ENCODE data around the gene CSGALNACT2. TPM values are rescaled to one million over a fixed set of nuclear protein-coding genes. Genes with fewer than 3 reads are reported as not detected.

CSGALNACT2 gene
- total and polyA plus RNA-seq, 8 donors: 2.3 to 8.6 (median 4.9) TPM

- peaks cover 0 to 5% (median 0%) of the 10 kb centered on the region in 3 donors for H3K36me3 ChIP-seq
- WGBS, 2 donors: 86 to 89% methylated on average over 4 of the region's 4 CpGs
- no peak for DNase-seq
- H3K9me3 ChIP-seq: no peaks in the 10 kb centered on the region
- TF ChIP-seq, protein P1, sequence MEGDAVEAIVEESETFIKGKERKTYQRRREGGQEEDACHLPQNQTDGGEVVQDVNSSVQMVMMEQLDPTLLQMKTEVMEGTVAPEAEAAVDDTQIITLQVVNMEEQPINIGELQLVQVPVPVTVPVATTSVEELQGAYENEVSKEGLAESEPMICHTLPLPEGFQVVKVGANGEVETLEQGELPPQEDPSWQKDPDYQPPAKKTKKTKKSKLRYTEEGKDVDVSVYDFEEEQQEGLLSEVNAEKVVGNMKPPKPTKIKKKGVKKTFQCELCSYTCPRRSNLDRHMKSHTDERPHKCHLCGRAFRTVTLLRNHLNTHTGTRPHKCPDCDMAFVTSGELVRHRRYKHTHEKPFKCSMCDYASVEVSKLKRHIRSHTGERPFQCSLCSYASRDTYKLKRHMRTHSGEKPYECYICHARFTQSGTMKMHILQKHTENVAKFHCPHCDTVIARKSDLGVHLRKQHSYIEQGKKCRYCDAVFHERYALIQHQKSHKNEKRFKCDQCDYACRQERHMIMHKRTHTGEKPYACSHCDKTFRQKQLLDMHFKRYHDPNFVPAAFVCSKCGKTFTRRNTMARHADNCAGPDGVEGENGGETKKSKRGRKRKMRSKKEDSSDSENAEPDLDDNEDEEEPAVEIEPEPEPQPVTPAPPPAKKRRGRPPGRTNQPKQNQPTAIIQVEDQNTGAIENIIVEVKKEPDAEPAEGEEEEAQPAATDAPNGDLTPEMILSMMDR (IDR thresholded peaks at IDR 0.05): no peak
- no peaks in the 10 kb centered on the region for H3K4me1 ChIP-seq
- no peak overlapping the region for H3K4me3 ChIP-seq
- FAIRE-seq: no peak
- H3K27me3 ChIP-seq: no peaks in the 10 kb centered on the region
- intact Hi-C loops (cut with DNase I): no loop called here
- H3K27ac ChIP-seq: no peak overlapping the region
- ATAC-seq: no peak
These were observed 47.9 kb downstream of the CSGALNACT2 start for GRCh38 chr10:43186150-43186549.

DNA sequence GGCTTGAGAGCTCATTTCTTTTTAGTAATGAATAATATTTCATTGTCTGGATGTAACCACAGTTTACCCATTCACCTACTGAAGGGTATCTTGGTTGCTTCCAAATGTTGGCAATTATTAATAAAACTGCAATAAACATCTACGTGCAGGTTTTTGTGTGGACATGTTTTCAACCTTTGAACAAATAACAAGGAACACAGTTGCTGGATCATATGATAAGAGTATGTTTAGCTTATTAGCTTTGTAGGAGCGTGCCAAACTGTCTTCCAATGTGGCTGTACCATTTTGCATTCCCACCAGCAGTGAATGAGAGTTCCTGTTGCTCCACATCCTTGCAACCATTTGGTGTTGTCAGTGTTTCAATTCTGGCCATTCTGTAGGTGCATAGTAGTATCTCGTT is 49.0 kb downstream of the CSGALNACT2 start:
- Histone ChIP-seq H3K4me3 (no peak overlapping the region), H3K27ac (no peak overlapping the region), H3K27me3 (no peaks in the 10 kb centered on the region), H3K9me3 (no peaks in the 10 kb centered on the region), H3K4me1 (no peaks in the 10 kb centered on the region), H3K36me3 (peaks cover 0 to 5% (median 0%) of the 10 kb centered on the region in 3 donors)
- WGBS, 2 donors: 80 to 92% methylated on average over 3 of the region's 3 CpGs
- DNase-seq (no peak), ATAC-seq (no peak), FAIRE-seq (no peak)
- intact Hi-C loops (cut with DNase I): no loop called here
- TF ChIP-seq, protein P1 (IDR thresholded peaks at IDR 0.05): no peak

DNA sequence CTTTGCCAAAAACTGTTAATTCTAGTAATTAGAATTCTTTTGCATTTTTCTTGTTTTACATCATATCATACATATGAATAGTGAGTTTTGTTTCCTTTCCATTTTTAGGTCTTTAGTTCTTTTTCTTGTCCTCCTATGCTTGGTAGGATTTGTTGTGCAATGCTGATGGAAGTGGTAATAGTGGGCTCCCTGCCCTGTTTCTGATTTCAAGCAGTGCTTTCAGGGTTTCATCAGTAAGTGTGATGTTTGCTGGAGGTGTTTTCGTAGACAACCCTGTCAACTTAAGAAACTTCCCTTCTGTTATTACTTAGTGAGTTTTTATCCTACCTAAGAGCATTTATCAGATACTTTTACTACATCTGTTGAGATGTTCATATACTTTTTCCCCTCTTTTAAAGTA is 50.5 kb downstream of the CSGALNACT2 start:
- intact Hi-C loops (cut with DNase I): no loop called here
- Histone ChIP-seq H3K27me3 (no peaks in the 10 kb centered on the region), H3K4me1 (no peaks in the 10 kb centered on the region), H3K27ac (no peak overlapping the region), H3K36me3 (no peaks in the 10 kb centered on the region), H3K4me3 (no peak overlapping the region), H3K9me3 (no peaks in the 10 kb centered on the region)
- ATAC-seq (no peak), DNase-seq (no peak), FAIRE-seq (no peak)
- 92 to 97% methylated on average over 1 of the region's 1 CpG for WGBS, 2 donors
- TF ChIP-seq, protein P1 (IDR thresholded peaks at IDR 0.05): no peak

GRCh38 chr10:43190289-43190688 is 52.0 kb downstream of the CSGALNACT2 start:
- H3K4me3 ChIP-seq: no peak overlapping the region
- DNase-seq (no peak), FAIRE-seq (no peak), ATAC-seq (no peak)
- no peaks in the 10 kb centered on the region for H3K9me3 ChIP-seq
- TF ChIP-seq, protein P1 (IDR thresholded peaks at IDR 0.05): no peak
- intact Hi-C loops (cut with DNase I): no loop called here
- H3K27me3 ChIP-seq: no peaks in the 10 kb centered on the region
- H3K27ac ChIP-seq: no peak overlapping the region
- H3K4me1 ChIP-seq: no peaks in the 10 kb centered on the region
- no peaks in the 10 kb centered on the region for H3K36me3 ChIP-seq

GRCh38 chr10:43190775-43191174 is 52.5 kb downstream of the CSGALNACT2 start:
- Histone ChIP-seq H3K27me3 (no peaks in the 10 kb centered on the region), H3K4me3 (no peak overlapping the region), H3K36me3 (no peaks in the 10 kb centered on the region), H3K27ac (no peak overlapping the region), H3K4me1 (no peaks in the 10 kb centered on the region), H3K9me3 (no peaks in the 10 kb centered on the region)
- DNase-seq (no peak), ATAC-seq (no peak), FAIRE-seq (no peak)
- 85 to 87% methylated on average over 3 of the region's 3 CpGs for WGBS, 2 donors
- TF ChIP-seq, protein P1 (IDR thresholded peaks at IDR 0.05): no peak
- intact Hi-C loops (cut with DNase I): no loop called here
